GM18858 (cell line): ENCODE data around the gene OXCT1.
"Not testable (repeated sequence)": the region's sequence is repeated elsewhere in the genome, so short reads cannot be mapped to it uniquely, and the experiment has no call there.

Experiments
- ATAC-seq: cut with Tn5 transposase; IDR thresholded peaks from one replicate; pipeline ENCODE4 v1.9.1; 2021; ENCODE audit not compliant: unreplicated experiment

OXCT1 gene

GRCh38 chr5:41831155-41831554, 39.1 kb downstream of the OXCT1 start:
- peak; percentile 57 for ATAC-seq

GRCh38 chr5:41827792-41828191, 42.4 kb downstream of the OXCT1 start:
- ATAC-seq = no peak

- ATAC-seq = no peak
Observed at GRCh38 chr5:41822036-41822435, 48.2 kb downstream of the OXCT1 start.

GRCh38 chr5:41821051-41821450, 49.2 kb downstream of the OXCT1 start:
- no peak for ATAC-seq

GRCh38 chr5:41820150-41820549, 50.1 kb downstream of the OXCT1 start:
- no peak for ATAC-seq

GRCh38 chr5:41817625-41818301, 52.5 kb downstream of the OXCT1 start:
- no peak for ATAC-seq

GRCh38 chr5:41815663-41816229, 54.5 kb downstream of the OXCT1 start:
- ATAC-seq = no peak

- no peak for ATAC-seq
Observed at GRCh38 chr5:41815261-41815660, 55.0 kb downstream of the OXCT1 start.

- ATAC-seq = not testable (repeated sequence)
Observed at GRCh38 chr5:41814306-41814705, 55.9 kb downstream of the OXCT1 start.

- ATAC-seq = no peak
Observed at GRCh38 chr5:41812156-41812555, 58.1 kb downstream of the OXCT1 start.

- peak; percentile 57 for ATAC-seq
Observed at GRCh38 chr5:41809128-41809527, 61.1 kb downstream of the OXCT1 start.

GRCh38 chr5:41808294-41808693, 61.9 kb downstream of the OXCT1 start:
- no peak for ATAC-seq

GRCh38 chr5:41797662-41798061, 72.6 kb downstream of the OXCT1 start:
- no peak for ATAC-seq

- ATAC-seq = no peak
Observed at GRCh38 chr5:41796061-41796460, 74.2 kb downstream of the OXCT1 start.

GRCh38 chr5:41795125-41795524, 75.1 kb downstream of the OXCT1 start:
- ATAC-seq = no peak

- no peak for ATAC-seq
Observed at GRCh38 chr5:41794471-41794870, 75.8 kb downstream of the OXCT1 start.

- no peak for ATAC-seq
Observed at GRCh38 chr5:41793141-41793770, 77.0 kb downstream of the OXCT1 start.

- ATAC-seq = no peak
Observed at GRCh38 chr5:41790038-41790776, 80.0 kb downstream of the OXCT1 start.

GRCh38 chr5:41789434-41789833, 80.8 kb downstream of the OXCT1 start:
- no peak for ATAC-seq

- ATAC-seq = no peak
Observed at GRCh38 chr5:41788941-41789368, 81.3 kb downstream of the OXCT1 start.

GRCh38 chr5:41787265-41787664, 83.0 kb downstream of the OXCT1 start:
- no peak for ATAC-seq

GRCh38 chr5:41785061-41785460, 85.2 kb downstream of the OXCT1 start:
- ATAC-seq = no peak
